H9 (cell line): ENCODE data around the gene LRP1B. TPM values are rescaled to one million over a fixed set of nuclear protein-coding genes. Genes with fewer than 3 reads are reported as not detected.

Experiments used
- DNase-seq: peaks from one replicate; pipeline ENCODE4 v3.0.0-alpha.2; 2017
- H2AFZ ChIP-seq: one replicate; pipeline ENCODE4 v1.6.1; 2013; ENCODE audit warnings: mild to moderate bottlenecking, low read length, control low read depth, moderate library complexity
- H2AK5ac ChIP-seq: 2 replicates; pipeline ENCODE4 v1.6.1; 2013; ENCODE audit warnings: low read length, control low read depth, mixed read lengths; ENCODE audit not compliant: insufficient read length
- H2BK120ac ChIP-seq: one replicate; pipeline ENCODE4 v1.6.1; 2013; ENCODE audit warnings: low read depth, mild to moderate bottlenecking, low read length, control low read depth, inconsistent platforms; ENCODE audit not compliant: poor library complexity, severe bottlenecking
- H2BK12ac ChIP-seq: 2 replicates; pipeline ENCODE4 v1.6.1; 2013; ENCODE audit warnings: low read length, control low read depth, mixed read lengths, low read depth; ENCODE audit not compliant: insufficient read length
- H2BK15ac ChIP-seq: 2 replicates; pipeline ENCODE4 v1.6.1; 2013; ENCODE audit warnings: low read depth, low read length, control low read depth
- H2BK20ac ChIP-seq: one replicate; pipeline ENCODE4 v1.6.1; 2013; ENCODE audit warnings: low read depth, mild to moderate bottlenecking, low read length, control low read depth, inconsistent platforms; ENCODE audit not compliant: poor library complexity, severe bottlenecking
- H2BK5ac ChIP-seq: 2 replicates; pipeline ENCODE4 v1.6.1; 2013; ENCODE audit warnings: low read length, control low read depth, mixed read lengths; ENCODE audit not compliant: insufficient read length
- H3K14ac ChIP-seq: 2 replicates; pipeline ENCODE4 v1.6.1; 2013; ENCODE audit warnings: low read length, control low read depth; ENCODE audit not compliant: insufficient read depth
- H3K18ac ChIP-seq: 2 replicates; pipeline ENCODE4 v1.6.1; 2013; ENCODE audit warnings: low read depth, mild to moderate bottlenecking, mixed read lengths, low read length, control low read depth; ENCODE audit not compliant: insufficient read length
- H3K23ac ChIP-seq: 2 replicates; pipeline ENCODE4 v1.6.1; 2013; ENCODE audit warnings: low read length, control low read depth, mixed read lengths, low read depth; ENCODE audit not compliant: insufficient read length
- H3K23me2 ChIP-seq: 2 replicates; pipeline ENCODE4 v1.6.1; 2013; ENCODE audit warnings: low read depth, mild to moderate bottlenecking, mixed read lengths, low read length, control low read depth; ENCODE audit not compliant: insufficient read length, poor library complexity, severe bottlenecking
- H3K27ac ChIP-seq: 2 replicates; pipeline ENCODE4 v1.5.1; 2013; ENCODE audit warnings: low read length, control low read depth, mixed read lengths, low read depth; ENCODE audit not compliant: insufficient read length
- H3K27me3 ChIP-seq: 2 replicates; pipeline ENCODE4 v1.6.1; 2013; ENCODE audit warnings: low read length, control low read depth, inconsistent platforms; ENCODE audit not compliant: insufficient read depth
- H3K4ac ChIP-seq: 2 replicates; pipeline ENCODE4 v1.6.1; 2013; ENCODE audit warnings: low read depth, mild to moderate bottlenecking, control low read depth, inconsistent platforms, low read length, moderate library complexity
- H3K4me1 ChIP-seq: 2 replicates; pipeline ENCODE4 v1.6.1; 2013; ENCODE audit warnings: low read length, control low read depth, inconsistent platforms; ENCODE audit not compliant: insufficient read depth
- H3K4me2 ChIP-seq: 2 replicates; pipeline ENCODE4 v1.6.1; 2013; ENCODE audit warnings: low read length, control low read depth, mixed read lengths; ENCODE audit not compliant: insufficient read length, insufficient read depth
- H3K56ac ChIP-seq: 2 replicates; pipeline ENCODE4 v1.6.1; 2013; ENCODE audit warnings: low read depth, mild to moderate bottlenecking, mixed read lengths, low read length, control low read depth; ENCODE audit not compliant: insufficient read length
- H3K79me1 ChIP-seq: 2 replicates; pipeline ENCODE4 v1.6.1; 2013; ENCODE audit warnings: low read depth, mild to moderate bottlenecking, moderate library complexity, low read length, control low read depth, inconsistent platforms; ENCODE audit not compliant: insufficient read depth, poor library complexity, severe bottlenecking
- H3K79me2 ChIP-seq: 2 replicates; pipeline ENCODE4 v1.6.1; 2013; ENCODE audit warnings: low read length, control low read depth, inconsistent platforms; ENCODE audit not compliant: insufficient read depth
- H3K9ac ChIP-seq: 2 replicates; pipeline ENCODE4 v1.6.1; 2013; ENCODE audit warnings: low read length, control low read depth, mixed read lengths; ENCODE audit not compliant: insufficient read length; ENCODE audit errors: extremely low read depth
- H3K9me3 ChIP-seq: one replicate; pipeline ENCODE4 v1.6.1; 2013; ENCODE audit warnings: low read depth, low read length, inconsistent platforms; ENCODE audit not compliant: control insufficient read depth
- H3T11ph ChIP-seq: one replicate; pipeline ENCODE4 v1.6.1; 2013; ENCODE audit warnings: mild to moderate bottlenecking, low read length, control low read depth, inconsistent platforms
- H4K20me1 ChIP-seq: one replicate; pipeline ENCODE4 v1.6.1; 2013; ENCODE audit not compliant: control insufficient read depth, insufficient read length, insufficient read depth
- H4K5ac ChIP-seq: 2 replicates; pipeline ENCODE4 v1.6.1; 2013; ENCODE audit warnings: low read depth, mild to moderate bottlenecking, mixed read lengths, low read length, control low read depth; ENCODE audit not compliant: insufficient read length
- H4K8ac ChIP-seq: replicated peaks from 2 replicates; pipeline ENCODE4 v1.6.1; 2013; ENCODE audit warnings: low read length, control low read depth, mixed read lengths, low read depth; ENCODE audit not compliant: insufficient read length
- H4K91ac ChIP-seq: 2 replicates; pipeline ENCODE4 v1.6.1; 2013; ENCODE audit warnings: low read depth, mild to moderate bottlenecking, moderate library complexity, mixed read lengths, low read length, control low read depth; ENCODE audit not compliant: insufficient read length
- H3K27ac Mint-ChIP-seq, 3 experiments: 2 replicates in 2 of 3; 3 replicates in 1 of 3; pipeline ENCODE4 v1.8.0; 2020 to 2021; ENCODE audit warnings: mixed read lengths in 3 of 3, mild to moderate bottlenecking in 1 of 3, moderate library complexity in 1 of 3
- H3K27me3 Mint-ChIP-seq: 2 replicates; pipeline ENCODE4 v1.8.0; 2021; ENCODE audit warnings: low read depth, mild to moderate bottlenecking, moderate library complexity, mixed read lengths
- H3K36me3 Mint-ChIP-seq, 3 experiments: 2 replicates in 2 of 3; 3 replicates in 1 of 3; pipeline ENCODE4 v1.8.0; 2020 to 2021; ENCODE audit warnings: low read depth in 3 of 3, mixed read lengths in 3 of 3; ENCODE audit not compliant: insufficient read depth in 1 of 3
- H3K4me1 Mint-ChIP-seq, 2 experiments: 2 replicates each; pipeline ENCODE4 v1.8.0; 2020; ENCODE audit warnings: mixed read lengths in 2 of 2
- H3K4me3 Mint-ChIP-seq, 2 experiments: 2 replicates in 1 of 2; 3 replicates in 1 of 2; pipeline ENCODE4 v1.8.0; 2020 to 2021; ENCODE audit warnings: mild to moderate bottlenecking in 2 of 2, mixed read lengths in 2 of 2, moderate library complexity in 1 of 2
- H3K9me3 Mint-ChIP-seq, 2 experiments: 2 replicates in 1 of 2; 3 replicates in 1 of 2; pipeline ENCODE4 v1.8.0; 2020; ENCODE audit warnings: mild to moderate bottlenecking in 2 of 2, mixed read lengths in 2 of 2, moderate library complexity in 1 of 2
- WGBS: extraction: QIAGEN DNeasy Blood & Tissue Kit; methylation state at CpG from one replicate; pipeline ENCODE4 v1.1.7; 2013; ENCODE audit warnings: missing lambda C conversion rate, low lambda C conversion rate, mixed read lengths; ENCODE audit not compliant: insufficient read length; ENCODE audit errors: extremely low coverage; 5-methylcytosine and 5-hydroxymethylcytosine counted together
- total RNA-seq: library from RNA; stranded (reverse); gene quantifications from 2 replicates; pipeline ENCODE4 v1.2.1, GENCODE V29; 2021
- TF ChIP-seq, protein P1 (sequence below): fragments of 200-600 bp; sonication (generic); conservative IDR thresholded peaks from 3 replicates; pipeline ENCODE4 v1.8.0; 2021; ENCODE audit warnings: antibody characterized with exemption, mild to moderate bottlenecking

LRP1B gene
- total RNA-seq, 1 experiment from 2014 or later: not detected

GRCh38 chr2:141906678-141907077 is 224.1 kb downstream of the LRP1B start:
- Histone ChIP-seq H3K56ac (no peak overlapping the region), H3K4me1 (no peaks in the 10 kb centered on the region), H3K79me2 (no peaks in the 10 kb centered on the region), H2BK15ac (no peak overlapping the region), H3K18ac (no peak overlapping the region), H4K8ac (no peak overlapping the region), H3K23me2 (no peaks in the 10 kb centered on the region), H2BK20ac (no peak overlapping the region), H3K4me2 (no peak overlapping the region), H2AFZ (no peak overlapping the region), H3K9ac (no peak overlapping the region), H4K5ac (no peak overlapping the region), H3K79me1 (no peaks in the 10 kb centered on the region), H2BK12ac (no peak overlapping the region), H3K14ac (no peak overlapping the region), H4K20me1 (no peaks in the 10 kb centered on the region), H3T11ph (no peak overlapping the region), H3K4ac (no peak overlapping the region), H3K23ac (no peak overlapping the region), H3K9me3 (no peaks in the 10 kb centered on the region), H2BK5ac (no peak overlapping the region), H3K27me3 (no peaks in the 10 kb centered on the region), H4K91ac (no peak overlapping the region), H2BK120ac (no peak overlapping the region), H3K27ac (no peak overlapping the region), H2AK5ac (no peak overlapping the region)
- H3K4me3 Mint-ChIP-seq: no peak overlapping the region
- H3K27ac Mint-ChIP-seq: no peak overlapping the region; a peak in 1 of 7 replicates
- H3K27me3 Mint-ChIP-seq: no peaks in the 10 kb centered on the region
- no peaks in the 10 kb centered on the region for H3K36me3 Mint-ChIP-seq
- H3K4me1 Mint-ChIP-seq: peaks cover 5 to 6% of the 10 kb centered on the region in 2 experiments
- H3K9me3 Mint-ChIP-seq: peaks cover 0 to under 1% of the 10 kb centered on the region in 2 experiments; a peak in 1 of 5 replicates
- DNase-seq: no peak
- WGBS: no CpG with 5 or more reads among the region's 2 CpGs
- TF ChIP-seq, protein P1, sequence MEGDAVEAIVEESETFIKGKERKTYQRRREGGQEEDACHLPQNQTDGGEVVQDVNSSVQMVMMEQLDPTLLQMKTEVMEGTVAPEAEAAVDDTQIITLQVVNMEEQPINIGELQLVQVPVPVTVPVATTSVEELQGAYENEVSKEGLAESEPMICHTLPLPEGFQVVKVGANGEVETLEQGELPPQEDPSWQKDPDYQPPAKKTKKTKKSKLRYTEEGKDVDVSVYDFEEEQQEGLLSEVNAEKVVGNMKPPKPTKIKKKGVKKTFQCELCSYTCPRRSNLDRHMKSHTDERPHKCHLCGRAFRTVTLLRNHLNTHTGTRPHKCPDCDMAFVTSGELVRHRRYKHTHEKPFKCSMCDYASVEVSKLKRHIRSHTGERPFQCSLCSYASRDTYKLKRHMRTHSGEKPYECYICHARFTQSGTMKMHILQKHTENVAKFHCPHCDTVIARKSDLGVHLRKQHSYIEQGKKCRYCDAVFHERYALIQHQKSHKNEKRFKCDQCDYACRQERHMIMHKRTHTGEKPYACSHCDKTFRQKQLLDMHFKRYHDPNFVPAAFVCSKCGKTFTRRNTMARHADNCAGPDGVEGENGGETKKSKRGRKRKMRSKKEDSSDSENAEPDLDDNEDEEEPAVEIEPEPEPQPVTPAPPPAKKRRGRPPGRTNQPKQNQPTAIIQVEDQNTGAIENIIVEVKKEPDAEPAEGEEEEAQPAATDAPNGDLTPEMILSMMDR: no peak
